Breast epithelium (tissue), 4 donors: ENCODE data around the gene CYP24A1. TPM values are rescaled to one million over a fixed set of nuclear protein-coding genes. Genes with fewer than 3 reads are reported as not detected.
"Not testable (repeated sequence)": the region's sequence is repeated elsewhere in the genome, so short reads cannot be mapped to it uniquely, and the experiment has no call there.

Source experiments
- DNase-seq, 2 donors: peaks; one replicate each; pipeline ENCODE4 v3.0.0-alpha.2; 2019; ENCODE audit warnings: low spot score in 2 of 2
- H3K27ac ChIP-seq, 2 donors: fragments of 200-600 bp; sonication (generic) in 1 of 2; one replicate each; pipeline ENCODE4 v1.5.1; 2016 to 2019; ENCODE audit warnings: mild to moderate bottlenecking in 1 of 2
- H3K27me3 ChIP-seq, 2 donors: fragments of 200-600 bp; sonication (generic) in 1 of 2; one replicate each; pipeline versions ENCODE4 v1.5.1 to v1.6.0; 2017 to 2019; ENCODE audit warnings: control low read depth in 1 of 2, mild to moderate bottlenecking in 1 of 2
- H3K36me3 ChIP-seq: fragments of 200-600 bp; one replicate; pipeline ENCODE4 v1.5.1; 2019
- H3K4me1 ChIP-seq, 2 donors: fragments of 200-600 bp; sonication (generic); one replicate each; pipeline ENCODE4 v1.5.1; 2016 to 2019; ENCODE audit warnings: control low read depth in 1 of 2
- H3K4me3 ChIP-seq, 3 donors: fragments of 200-600 bp; sonication (generic); 1 replicate in 2 of 3; 2 replicates in 1 of 3; pipeline ENCODE4 v1.5.1; 2016 to 2019; ENCODE audit warnings: mild to moderate bottlenecking in 3 of 3, moderate library complexity in 2 of 3
- H3K9me3 ChIP-seq, 2 donors: fragments of 200-600 bp; sonication (generic) in 1 of 2; one replicate each; pipeline ENCODE4 v1.5.1; 2016 to 2019; ENCODE audit warnings: control low read depth in 1 of 2
- CTCF ChIP-seq, 3 donors: fragments of 450-650 bp; IDR thresholded peaks; one replicate each; pipeline ENCODE4 v1.5.1; 2016 to 2017; ENCODE audit warnings: antibody characterized with exemption in 3 of 3, mild to moderate bottlenecking in 3 of 3, moderate library complexity in 3 of 3
- POLR2A ChIP-seq: fragments of 450-650 bp; IDR thresholded peaks from one replicate; pipeline ENCODE4 v1.6.1; 2016; ENCODE audit warnings: antibody characterized with exemption, mild to moderate bottlenecking, moderate library complexity
- POLR2AphosphoS5 ChIP-seq, 3 donors: sonication (generic); formaldehyde crosslinking; IDR thresholded peaks; one replicate each; pipeline ENCODE4 v1.6.1; 2017; ENCODE audit warnings: antibody characterized with exemption in 3 of 3
- intact Hi-C: fragments of 100-400 bp; cut with DNase I; formaldehyde crosslinking; loops from one replicate; pipeline ENCODE4 v1.15.1; 2023; ENCODE audit warnings: low total_unique reads
- total RNA-seq, 3 donors: library from RNA; depleted of rRNA; stranded (reverse); fragments of >200 nt; gene quantifications; one replicate each; pipeline ENCODE4 v1.1.0, GENCODE V29; 2016

The CYP24A1 gene
- total RNA-seq, 3 donors from 2014 or later, result 2.0 to 6.4 TPM; not detected in 1

- no peak for DNase-seq
- Histone ChIP-seq H3K27ac (no peak overlapping the region), H3K9me3 (no peaks in the 10 kb centered on the region), H3K27me3 (no peaks in the 10 kb centered on the region), H3K36me3 (no peaks in the 10 kb centered on the region), H3K4me1 (peaks cover 0 to under 1% of the 10 kb centered on the region in 2 donors), H3K4me3 (no peak overlapping the region)
- intact Hi-C loops, result no loop called here
- TF ChIP-seq POLR2AphosphoS5 (IDR thresholded peaks at IDR 0.05) (no peak), CTCF (IDR thresholded peaks at IDR 0.05) (no peak), POLR2A (no peak)
These were observed 44.4 kb downstream of the CYP24A1 start for GRCh38 chr20:54129350-54129749.

GRCh38 chr20:54127855-54128574 lies 45.8 kb downstream of the CYP24A1 start:
- H3K9me3 ChIP-seq, result no peaks in the 10 kb centered on the region
- DNase-seq, result no peak
- intact Hi-C loops, result no loop called here
- H3K27me3 ChIP-seq, result no peaks in the 10 kb centered on the region
- TF ChIP-seq POLR2AphosphoS5 (IDR thresholded peaks at IDR 0.05) (no peak), CTCF (IDR thresholded peaks at IDR 0.05) (no peak), POLR2A (no peak)
- H3K36me3 ChIP-seq, result no peaks in the 10 kb centered on the region
- no peak overlapping the region for H3K4me3 ChIP-seq
- peaks cover 0 to 9% of the 10 kb centered on the region in 2 donors for H3K4me1 ChIP-seq
- H3K27ac ChIP-seq, result peak overlapping the region in 1 of 2 donors; percentile 11

- no peaks in the 10 kb centered on the region for H3K36me3 ChIP-seq
- H3K4me1 ChIP-seq, result peaks cover 0 to 13% of the 10 kb centered on the region in 2 donors
- intact Hi-C loops, result no loop called here
- no peak overlapping the region for H3K4me3 ChIP-seq
- no peaks in the 10 kb centered on the region for H3K9me3 ChIP-seq
- no peaks in the 10 kb centered on the region for H3K27me3 ChIP-seq
- no peak for DNase-seq
- H3K27ac ChIP-seq, result no peak overlapping the region
- no peak for TF ChIP-seq POLR2A
- no peak for TF ChIP-seq POLR2AphosphoS5 (IDR thresholded peaks at IDR 0.05)
- no peak for TF ChIP-seq CTCF (IDR thresholded peaks at IDR 0.05)
These were observed 46.8 kb downstream of the CYP24A1 start for GRCh38 chr20:54126806-54127655.

- H3K27me3 ChIP-seq, intact Hi-C loops, H3K36me3 ChIP-seq, H3K4me3 ChIP-seq, H3K27ac ChIP-seq, DNase-seq, H3K9me3 ChIP-seq: not testable (repeated sequence)
- peaks cover 0 to 13% of the 10 kb centered on the region in 2 donors for H3K4me1 ChIP-seq
These were observed 47.5 kb downstream of the CYP24A1 start for GRCh38 chr20:54126328-54126727.

- H3K9me3 ChIP-seq, result no peaks in the 10 kb centered on the region
- no peaks in the 10 kb centered on the region for H3K27me3 ChIP-seq
- H3K4me1 ChIP-seq, result peaks cover 0 to 13% of the 10 kb centered on the region in 2 donors
- no peak for TF ChIP-seq POLR2A
- TF ChIP-seq POLR2AphosphoS5 (IDR thresholded peaks at IDR 0.05), result peak in 2 of 3 donors; percentile 40 to 59
- TF ChIP-seq CTCF (IDR thresholded peaks at IDR 0.05), result no peak
- intact Hi-C loops, result no loop called here
- peak; percentile 81 to 91 for DNase-seq
- H3K36me3 ChIP-seq, result no peaks in the 10 kb centered on the region
- H3K27ac ChIP-seq, result peak overlapping the region; percentile 71 to 88
- H3K4me3 ChIP-seq, result no peak overlapping the region
These were observed 50.1 kb downstream of the CYP24A1 start for GRCh38 chr20:54123587-54124180.
